B cell (primary cell): ENCODE data around the gene TFAP2D. TPM values are rescaled to one million over a fixed set of nuclear protein-coding genes. Genes with fewer than 3 reads are reported as not detected.

ENCODE experiments used
- ATAC-seq: fragments of 200-7000 bp; cut with Tn5 transposase; one replicate; pipeline ENCODE4 v1.10.0; 2021; ENCODE audit warnings: low read depth, mild to moderate bottlenecking, moderate number of reproducible peaks, moderate library complexity
- CTCF ChIA-PET: fragments of 350-600 bp; sonication (Branson Sonifier 250); formaldehyde crosslinking; loops from one replicate; lab custom pipeline; 2021; ENCODE audit warnings: antibody characterized with exemption, inconsistent platforms; lab: Charles Lee
- POLR2A ChIA-PET: fragments of 350-600 bp; sonication (Branson Sonifier 250); formaldehyde crosslinking; loops from one replicate; lab custom pipeline; 2021; ENCODE audit warnings: antibody characterized with exemption; lab: Charles Lee
- DNase-seq: peaks from one replicate; pipeline ENCODE4 v3.0.0; 2013
- H2AFZ ChIP-seq: 2 replicates; pipeline ENCODE4 v1.6.1; 2012; ENCODE audit warnings: mild to moderate bottlenecking, low read depth, low read length; ENCODE audit not compliant: insufficient read depth, poor library complexity, severe bottlenecking
- H3K27ac ChIP-seq, 2 donors: 1 replicate in 1 of 2; 2 replicates in 1 of 2; pipeline ENCODE4 v1.5.1; 2012 to 2013; ENCODE audit warnings: low read length in 2 of 2, mild to moderate bottlenecking in 2 of 2, moderate library complexity in 1 of 2
- H3K27me3 ChIP-seq, 4 experiments: fragments of 200-600 bp in 1 of 4; sonication (generic) in 1 of 4; replicated peaks in 1 of 4; 1 replicate in 2 of 4; 2 replicates in 2 of 4; pipeline versions ENCODE4 v1.6.1 to v1.7.0; 2013 to 2016; ENCODE audit warnings: low read length in 3 of 4, mild to moderate bottlenecking in 2 of 4, mixed read lengths in 1 of 4, moderate library complexity in 1 of 4; ENCODE audit not compliant: insufficient read depth in 4 of 4, control insufficient read depth in 3 of 4; ENCODE audit errors: control extremely low read depth in 1 of 4
- H3K36me3 ChIP-seq, 2 experiments: replicated peaks in 1 of 2; 1 replicate in 1 of 2; 2 replicates in 1 of 2; pipeline versions ENCODE4 v1.6.1 to v1.7.1; 2013; ENCODE audit warnings: low read length in 1 of 2; ENCODE audit not compliant: insufficient read depth in 2 of 2, control insufficient read depth in 1 of 2; ENCODE audit errors: control extremely low read depth in 1 of 2, extremely low read depth in 1 of 2
- H3K4me1 ChIP-seq, 2 donors: fragments of 200-600 bp in 1 of 2; sonication (generic) in 1 of 2; 1 replicate in 1 of 2; 2 replicates in 1 of 2; pipeline versions ENCODE4 v1.5.1 to v1.6.1; 2013 to 2017; ENCODE audit warnings: low read length in 2 of 2; ENCODE audit not compliant: control insufficient read depth in 2 of 2, insufficient read depth in 2 of 2
- H3K4me2 ChIP-seq: replicated peaks from 2 replicates; pipeline ENCODE3; 2012; ENCODE audit warnings: mild to moderate bottlenecking, low read depth, low read length; ENCODE audit not compliant: poor library complexity, severe bottlenecking
- H3K4me3 ChIP-seq, 5 experiments: fragments of 200-600 bp in 1 of 5; sonication (generic) in 1 of 5; 1 replicate in 3 of 5; 2 replicates in 2 of 5; pipeline versions ENCODE4 v1.5.1 to v1.7.0; 2011 to 2016; ENCODE audit warnings: low read length in 4 of 5, mild to moderate bottlenecking in 4 of 5, low read depth in 2 of 5, control low read depth in 1 of 5, moderate library complexity in 1 of 5; ENCODE audit not compliant: insufficient read depth in 1 of 5; ENCODE audit errors: control extremely low read depth in 1 of 5, extremely low read depth in 1 of 5
- H3K79me2 ChIP-seq: fragments of 200-600 bp; sonication (generic); one replicate; pipeline ENCODE4 v1.6.0; 2016; ENCODE audit warnings: low read length; ENCODE audit not compliant: control insufficient read depth, insufficient read depth
- H3K9ac ChIP-seq: fragments of 200-600 bp; sonication (generic); 2 replicates; pipeline ENCODE4 v1.6.1; 2017; ENCODE audit warnings: mild to moderate bottlenecking, low read length, moderate library complexity
- H3K9me3 ChIP-seq, 3 donors: one replicate each; pipeline versions ENCODE4 v1.6.1 to v1.7.1; 2013; ENCODE audit warnings: low read length in 2 of 3; ENCODE audit not compliant: control insufficient read depth in 2 of 3, insufficient read depth in 1 of 3; ENCODE audit errors: control extremely low read depth in 1 of 3
- H4K20me1 ChIP-seq: 2 replicates; pipeline ENCODE4 v1.6.0; 2012; ENCODE audit warnings: mild to moderate bottlenecking, low read length; ENCODE audit not compliant: insufficient read depth, control insufficient read depth, poor library complexity, severe bottlenecking
- H3K27ac Mint-ChIP-seq: one replicate; pipeline ENCODE4 v1.8.0; 2021; ENCODE audit warnings: mixed read lengths
- H3K27me3 Mint-ChIP-seq: one replicate; pipeline ENCODE4 v1.8.0; 2021; ENCODE audit warnings: mixed read lengths
- H3K4me1 Mint-ChIP-seq: one replicate; pipeline ENCODE4 v1.8.0; 2021; ENCODE audit warnings: mixed read lengths
- H3K4me3 Mint-ChIP-seq: one replicate; pipeline ENCODE4 v1.8.0; 2021; ENCODE audit warnings: mixed read lengths
- H3K9me3 Mint-ChIP-seq: one replicate; pipeline ENCODE4 v1.8.0; 2022; ENCODE audit warnings: mixed read lengths; ENCODE audit not compliant: insufficient read depth
- CTCF ChIP-seq: fragments of 200-600 bp; IDR thresholded peaks from one replicate; pipeline ENCODE4 v1.8.0; 2022; ENCODE audit warnings: antibody characterized with exemption, mild to moderate bottlenecking
- EZH2 ChIP-seq: IDR thresholded peaks from 2 replicates; pipeline ENCODE4 v1.6.1; 2012; ENCODE audit warnings: borderline replicate concordance, low read depth, mild to moderate bottlenecking, moderate library complexity, low read length; ENCODE audit not compliant: insufficient read depth, poor library complexity, severe bottlenecking
- WGBS: methylation state at CpG from one replicate; pipeline ENCODE4 v1.1.5; 2013; ENCODE audit warnings: missing lambda C conversion rate; ENCODE audit not compliant: insufficient coverage; 5-methylcytosine and 5-hydroxymethylcytosine counted together
- intact Hi-C: fragments of 100-400 bp; cut with micrococcal nuclease; formaldehyde crosslinking; loops from one replicate; pipeline ENCODE4 v1.10.0; 2022
- polyA plus RNA-seq: library from polyadenylated mRNA; depleted of rRNA; stranded (reverse); fragments of >200 nt; gene quantifications from 2 replicates; pipeline ENCODE4 v1.2.3, GENCODE V29; 2012
- total RNA-seq, 2 donors: library from RNA; stranded (reverse); fragments of 120-200 nt in 1 of 2; gene quantifications; 1 replicate in 1 of 2; 2 replicates in 1 of 2; pipeline versions ENCODE4 v1.2.3 to v1.2.4, GENCODE V29; 2013 to 2022

TFAP2D gene
- total and polyA plus RNA-seq, 2 donors (not counting 1 experiment from before 2014, with no cell fraction given), result not detected

- no peak for DNase-seq
- Histone ChIP-seq H3K4me1 (no peaks in the 10 kb centered on the region), H3K4me3 (no peak overlapping the region), H3K9ac (no peak overlapping the region), H3K27me3 (no peaks in the 10 kb centered on the region), H3K4me2 (no peak overlapping the region), H2AFZ (no peak overlapping the region), H3K79me2 (no peaks in the 10 kb centered on the region), H3K27ac (no peak overlapping the region), H3K9me3 (no peaks in the 10 kb centered on the region), H3K36me3 (no peaks in the 10 kb centered on the region), H4K20me1 (no peaks in the 10 kb centered on the region)
- no peak overlapping the region for H3K4me3 Mint-ChIP-seq
- H3K27ac Mint-ChIP-seq, result no peak overlapping the region
- ATAC-seq, result no peak
- H3K9me3 Mint-ChIP-seq, result no peaks in the 10 kb centered on the region
- H3K4me1 Mint-ChIP-seq, result no peaks in the 10 kb centered on the region
- intact Hi-C loops, result no loop called here
- CTCF ChIA-PET, result no interaction called here
- peaks cover 4% of the 10 kb centered on the region for H3K27me3 Mint-ChIP-seq
- POLR2A ChIA-PET, result no interaction called here
- TF ChIP-seq CTCF (no peak), EZH2 (no peak)
Observed at GRCh38 chr6:50698546-50698945, 14.8 kb upstream of the TFAP2D start.

GRCh38 chr6:50699051-50699775, 14.1 kb upstream of the TFAP2D start:
- Histone ChIP-seq H3K4me2 (no peak overlapping the region), H3K79me2 (no peaks in the 10 kb centered on the region), H3K4me1 (no peaks in the 10 kb centered on the region), H2AFZ (no peak overlapping the region), H3K36me3 (no peaks in the 10 kb centered on the region), H4K20me1 (no peaks in the 10 kb centered on the region), H3K27ac (no peak overlapping the region), H3K9me3 (no peaks in the 10 kb centered on the region), H3K9ac (no peak overlapping the region), H3K27me3 (no peaks in the 10 kb centered on the region), H3K4me3 (no peak overlapping the region)
- Mint-ChIP-seq H3K27ac (no peak overlapping the region), H3K4me1 (no peaks in the 10 kb centered on the region), H3K9me3 (no peaks in the 10 kb centered on the region), H3K27me3 (peaks cover 5% of the 10 kb centered on the region), H3K4me3 (no peak overlapping the region)
- ChIA-PET POLR2A (no interaction called here), CTCF (no interaction called here)
- intact Hi-C loops, result no loop called here
- 15% methylated on average over 6 of the region's 11 CpGs for WGBS
- TF ChIP-seq CTCF (no peak), EZH2 (no peak)
- DNase-seq (no peak), ATAC-seq (no peak)
